ELF-1 (cell line): ENCODE results near the gene COL3A1.
A peak's percentile ranks its signal among the peaks of the same experiment; 100 is the strongest.

Experiments used
- DNase-seq: peaks from one replicate; pipeline ENCODE4 v3.0.0-alpha.2; 2016; ENCODE audit warnings: low read depth, low spot score

The COL3A1 gene

GRCh38 chr2:188975497-188976102, 1.4 kb downstream of the COL3A1 start:
- DNase-seq = peak; percentile 18

- no peak for DNase-seq
These were observed 2.5 kb downstream of the COL3A1 start for GRCh38 chr2:188976545-188977268.

GRCh38 chr2:188977317-188977716, 3.1 kb downstream of the COL3A1 start:
- no peak for DNase-seq

GRCh38 chr2:188978291-188979081, 4.3 kb downstream of the COL3A1 start:
- DNase-seq = peak; percentile 28

- no peak for DNase-seq
These were observed 5.3 kb downstream of the COL3A1 start for GRCh38 chr2:188979187-188980114.

- no peak for DNase-seq
These were observed 9.4 kb downstream of the COL3A1 start for GRCh38 chr2:188983427-188984064.

- no peak for DNase-seq
These were observed 9.9 kb downstream of the COL3A1 start for GRCh38 chr2:188984065-188984491.

GRCh38 chr2:188984680-188985079, 10.5 kb downstream of the COL3A1 start:
- no peak for DNase-seq

- DNase-seq = no peak
These were observed 12.7 kb downstream of the COL3A1 start for GRCh38 chr2:188986839-188987238.

- no peak for DNase-seq
These were observed 19.1 kb downstream of the COL3A1 start for GRCh38 chr2:188993247-188993646.

GRCh38 chr2:188997263-188997662, 23.1 kb downstream of the COL3A1 start:
- DNase-seq = no peak

- DNase-seq = no peak
These were observed 26.0 kb downstream of the COL3A1 start for GRCh38 chr2:189000221-189000620.

- no peak for DNase-seq
These were observed 27.9 kb downstream of the COL3A1 start for GRCh38 chr2:189002079-189002478.

- DNase-seq = no peak
These were observed 34.5 kb downstream of the COL3A1 start for GRCh38 chr2:189008555-189009262.

- no peak for DNase-seq
These were observed 36.4 kb downstream of the COL3A1 start for GRCh38 chr2:189010536-189010935.

GRCh38 chr2:189012351-189012750, 38.2 kb downstream of the COL3A1 start:
- DNase-seq = no peak

- DNase-seq = no peak
These were observed 38.9 kb downstream of the COL3A1 start for GRCh38 chr2:189013031-189013430.

- no peak for DNase-seq
These were observed 39.7 kb downstream of the COL3A1 start for GRCh38 chr2:189013671-189014448.

- DNase-seq = no peak
These were observed 40.4 kb downstream of the COL3A1 start for GRCh38 chr2:189014449-189015138.
